Measurements from ENCODE around the gene ZBTB21.

- TF ChIP-seq POLR2AphosphoS5 (IDR thresholded peaks at IDR 0.05) (no peak), CTCF (IDR thresholded peaks at IDR 0.05) (no peak), POLR2A (IDR thresholded peaks at IDR 0.05) (no peak)
Measured at GRCh38 chr21:41972511-41973205, 37.5 kb downstream of the ZBTB21 start.

Measured in upper lobe of left lung (tissue), 4 donors.